HUES6 (cell line): Measurements from ENCODE around the gene GABBR2.
"Not testable (repeated sequence)": the region's sequence is repeated elsewhere in the genome, so short reads cannot be mapped to it uniquely, and the experiment has no call there.

Source experiments
- H3K27ac ChIP-seq: 2 replicates; pipeline ENCODE4 v1.7.0; 2013; ENCODE audit warnings: low read depth, mild to moderate bottlenecking, low read length, inconsistent platforms
- H3K27me3 ChIP-seq: 2 replicates; pipeline ENCODE4 v1.6.1; 2013; ENCODE audit warnings: low read length; ENCODE audit not compliant: control insufficient read depth, insufficient read depth
- H3K36me3 ChIP-seq: 2 replicates; pipeline ENCODE4 v1.6.1; 2013; ENCODE audit warnings: low read length; ENCODE audit not compliant: control insufficient read depth, insufficient read depth
- H3K4me1 ChIP-seq: 2 replicates; pipeline ENCODE4 v1.6.1; 2013; ENCODE audit warnings: low read length; ENCODE audit not compliant: control insufficient read depth, insufficient read depth
- H3K4me3 ChIP-seq: 2 replicates; pipeline ENCODE4 v1.5.1; 2013; ENCODE audit warnings: low read depth, low read length
- H3K9ac ChIP-seq: one replicate; pipeline ENCODE4 v1.6.1; 2013; ENCODE audit warnings: mild to moderate bottlenecking, low read length
- H3K9me3 ChIP-seq: 2 replicates; pipeline ENCODE4 v1.6.1; 2013; ENCODE audit warnings: low read depth, low read length; ENCODE audit not compliant: control insufficient read depth, insufficient read depth

The GABBR2 gene

GRCh38 chr9:98477884-98478283 lies 230.9 kb downstream of the GABBR2 start:
- Histone ChIP-seq H3K9ac (no peak overlapping the region), H3K4me3 (no peak overlapping the region), H3K9me3 (no peaks in the 10 kb centered on the region), H3K36me3 (no peaks in the 10 kb centered on the region), H3K27ac (no peak overlapping the region), H3K4me1 (no peaks in the 10 kb centered on the region), H3K27me3 (no peaks in the 10 kb centered on the region)

- H3K9ac ChIP-seq = no peak overlapping the region
- no peaks in the 10 kb centered on the region for H3K36me3 ChIP-seq
- H3K27me3 ChIP-seq = no peaks in the 10 kb centered on the region
- H3K4me1 ChIP-seq = no peaks in the 10 kb centered on the region
- no peak overlapping the region for H3K27ac ChIP-seq
- no peak overlapping the region for H3K4me3 ChIP-seq
- 0 out of 2 replicates have a peak, but pooled peaks cover 3% of the 10 kb centered on the region for H3K9me3 ChIP-seq
Observed at GRCh38 chr9:98472216-98472615, 236.5 kb downstream of the GABBR2 start.

GRCh38 chr9:98471185-98471584 lies 237.6 kb downstream of the GABBR2 start:
- no peaks in the 10 kb centered on the region for H3K27me3 ChIP-seq
- H3K27ac ChIP-seq = no peak overlapping the region
- no peak overlapping the region for H3K9ac ChIP-seq
- H3K4me1 ChIP-seq = no peaks in the 10 kb centered on the region
- H3K36me3 ChIP-seq = no peaks in the 10 kb centered on the region
- peaks cover 3% of the 10 kb centered on the region; the same call in 1 of the 2 replicates for H3K9me3 ChIP-seq
- no peak overlapping the region for H3K4me3 ChIP-seq

- no peak overlapping the region for H3K4me3 ChIP-seq
- no peak overlapping the region for H3K9ac ChIP-seq
- no peaks in the 10 kb centered on the region for H3K36me3 ChIP-seq
- H3K4me1 ChIP-seq = no peaks in the 10 kb centered on the region
- peaks cover 8% of the 10 kb centered on the region for H3K9me3 ChIP-seq
- H3K27me3 ChIP-seq = no peaks in the 10 kb centered on the region
- H3K27ac ChIP-seq = no peak overlapping the region
Observed at GRCh38 chr9:98468567-98469239, 240.0 kb downstream of the GABBR2 start.

GRCh38 chr9:98465799-98466198 lies 242.9 kb downstream of the GABBR2 start:
- Histone ChIP-seq H3K4me1 (no peaks in the 10 kb centered on the region), H3K4me3 (no peak overlapping the region), H3K36me3 (no peaks in the 10 kb centered on the region), H3K9me3 (peaks cover 31% of the 10 kb centered on the region), H3K27ac (no peak overlapping the region), H3K9ac (no peak overlapping the region), H3K27me3 (no peaks in the 10 kb centered on the region)

- not testable (repeated sequence) for H3K9ac ChIP-seq, H3K4me3 ChIP-seq, H3K4me1 ChIP-seq, H3K27me3 ChIP-seq, H3K36me3 ChIP-seq, H3K27ac ChIP-seq
- peaks cover 39% of the 10 kb centered on the region for H3K9me3 ChIP-seq
Observed at GRCh38 chr9:98464156-98464690, 244.5 kb downstream of the GABBR2 start.

- Histone ChIP-seq H3K27me3 (no peaks in the 10 kb centered on the region), H3K4me1 (no peaks in the 10 kb centered on the region), H3K36me3 (no peaks in the 10 kb centered on the region), H3K27ac (no peak overlapping the region), H3K9me3 (peaks cover 39% of the 10 kb centered on the region), H3K9ac (no peak overlapping the region), H3K4me3 (no peak overlapping the region)
Observed at GRCh38 chr9:98462310-98462709, 246.4 kb downstream of the GABBR2 start.

GRCh38 chr9:98460704-98461103 lies 248.0 kb downstream of the GABBR2 start:
- Histone ChIP-seq H3K27ac (no peak overlapping the region), H3K9ac (no peak overlapping the region), H3K4me1 (no peaks in the 10 kb centered on the region), H3K36me3 (no peaks in the 10 kb centered on the region), H3K4me3 (no peak overlapping the region), H3K9me3 (peaks cover 38% of the 10 kb centered on the region), H3K27me3 (no peaks in the 10 kb centered on the region)

GRCh38 chr9:98457726-98458370 lies 250.9 kb downstream of the GABBR2 start:
- Histone ChIP-seq H3K9ac (no peak overlapping the region), H3K4me1 (no peaks in the 10 kb centered on the region), H3K36me3 (no peaks in the 10 kb centered on the region), H3K27ac (no peak overlapping the region), H3K9me3 (peaks cover 29% of the 10 kb centered on the region), H3K4me3 (no peak overlapping the region), H3K27me3 (no peaks in the 10 kb centered on the region)

- no peak overlapping the region for H3K4me3 ChIP-seq
- H3K27ac ChIP-seq = no peak overlapping the region
- no peak overlapping the region for H3K9ac ChIP-seq
- H3K36me3 ChIP-seq = no peaks in the 10 kb centered on the region
- peaks cover 23% of the 10 kb centered on the region for H3K9me3 ChIP-seq
- no peaks in the 10 kb centered on the region for H3K4me1 ChIP-seq
- no peaks in the 10 kb centered on the region for H3K27me3 ChIP-seq
Observed at GRCh38 chr9:98456156-98456613, 252.6 kb downstream of the GABBR2 start.
